Left ventricle myocardium inferior (tissue), 1 donor: Measurements from ENCODE around the gene ZFP1. TPM values are rescaled to one million over a fixed set of nuclear protein-coding genes. Genes with fewer than 3 reads are reported as not detected.
A peak's percentile ranks its signal among the peaks of the same experiment; 100 is the strongest.

Experiments used
- DNase-seq: peaks from one replicate; pipeline ENCODE4 v3.0.0-alpha.2; 2020
- H3K27ac ChIP-seq: fragments of 200-600 bp; replicated peaks from 2 replicates; pipeline ENCODE4 v1.8.0; 2021
- H3K27me3 ChIP-seq: fragments of 200-600 bp; 2 replicates; pipeline ENCODE4 v1.8.0; 2021; ENCODE audit warnings: low read depth
- H3K36me3 ChIP-seq: fragments of 200-600 bp; 2 replicates; pipeline ENCODE4 v1.8.0; 2021
- H3K4me1 ChIP-seq: fragments of 200-600 bp; 2 replicates; pipeline ENCODE4 v1.8.0; 2021
- H3K4me3 ChIP-seq: fragments of 200-600 bp; 2 replicates; pipeline ENCODE4 v1.8.0; 2021; ENCODE audit warnings: mild to moderate bottlenecking, moderate library complexity
- H3K9me3 ChIP-seq: fragments of 200-600 bp; replicated peaks from 2 replicates; pipeline ENCODE4 v1.8.0; 2021
- intact Hi-C: fragments of 100-400 bp; cut with micrococcal nuclease; formaldehyde crosslinking; loops from one replicate; pipeline ENCODE4 v1.11.0; 2022
- total RNA-seq: library from RNA; stranded (reverse); fragmentation: NEBNext Ultra II Directional; extraction: Animal tissue kit (Norgen Biotek cat#: 25700); gene quantifications from one replicate; pipeline ENCODE4 v1.2.1, GENCODE V29; 2021
- TF ChIP-seq, protein P1 (sequence below): fragments of 200-600 bp; IDR thresholded peaks from 2 replicates; pipeline ENCODE4 v1.8.0; 2021; ENCODE audit warnings: antibody characterized with exemption, mild to moderate bottlenecking, borderline replicate concordance
- donor health status: DM: no; HTN: yes; CAD: no; lungs with severe emphysema.

Gene ZFP1
- total RNA-seq, 1 donor from 2014 or later = 6.7 TPM

DNA sequence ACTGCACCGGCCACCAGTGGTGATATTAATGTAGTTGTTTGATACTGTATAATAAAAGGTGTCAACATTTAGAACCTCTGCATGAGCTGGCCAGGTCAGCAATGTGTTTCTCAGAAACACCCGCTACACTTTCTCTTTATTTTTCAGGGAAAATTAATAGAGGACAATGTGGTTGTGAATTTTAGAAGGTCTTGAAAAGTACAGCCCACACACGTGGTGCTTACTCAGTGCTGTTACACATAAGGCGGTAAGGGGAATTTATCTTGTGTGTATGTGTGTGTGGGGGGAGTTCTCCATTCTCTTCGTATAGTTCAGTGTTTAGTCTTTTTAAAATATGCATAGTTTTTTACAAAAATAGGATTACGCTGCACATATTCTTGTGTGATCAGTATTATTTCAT lies 4.4 kb upstream of the ZFP1 start:
- H3K9me3 ChIP-seq = peaks cover 11% of the 10 kb centered on the region
- TF ChIP-seq, protein P1, sequence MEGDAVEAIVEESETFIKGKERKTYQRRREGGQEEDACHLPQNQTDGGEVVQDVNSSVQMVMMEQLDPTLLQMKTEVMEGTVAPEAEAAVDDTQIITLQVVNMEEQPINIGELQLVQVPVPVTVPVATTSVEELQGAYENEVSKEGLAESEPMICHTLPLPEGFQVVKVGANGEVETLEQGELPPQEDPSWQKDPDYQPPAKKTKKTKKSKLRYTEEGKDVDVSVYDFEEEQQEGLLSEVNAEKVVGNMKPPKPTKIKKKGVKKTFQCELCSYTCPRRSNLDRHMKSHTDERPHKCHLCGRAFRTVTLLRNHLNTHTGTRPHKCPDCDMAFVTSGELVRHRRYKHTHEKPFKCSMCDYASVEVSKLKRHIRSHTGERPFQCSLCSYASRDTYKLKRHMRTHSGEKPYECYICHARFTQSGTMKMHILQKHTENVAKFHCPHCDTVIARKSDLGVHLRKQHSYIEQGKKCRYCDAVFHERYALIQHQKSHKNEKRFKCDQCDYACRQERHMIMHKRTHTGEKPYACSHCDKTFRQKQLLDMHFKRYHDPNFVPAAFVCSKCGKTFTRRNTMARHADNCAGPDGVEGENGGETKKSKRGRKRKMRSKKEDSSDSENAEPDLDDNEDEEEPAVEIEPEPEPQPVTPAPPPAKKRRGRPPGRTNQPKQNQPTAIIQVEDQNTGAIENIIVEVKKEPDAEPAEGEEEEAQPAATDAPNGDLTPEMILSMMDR = no peak
- no peaks in the 10 kb centered on the region for H3K27me3 ChIP-seq
- H3K4me1 ChIP-seq = peaks cover 10% of the 10 kb centered on the region
- intact Hi-C loops = no loop called here
- no peaks in the 10 kb centered on the region for H3K36me3 ChIP-seq
- H3K27ac ChIP-seq = no peak overlapping the region
- no peak for DNase-seq
- no peak overlapping the region for H3K4me3 ChIP-seq

DNA sequence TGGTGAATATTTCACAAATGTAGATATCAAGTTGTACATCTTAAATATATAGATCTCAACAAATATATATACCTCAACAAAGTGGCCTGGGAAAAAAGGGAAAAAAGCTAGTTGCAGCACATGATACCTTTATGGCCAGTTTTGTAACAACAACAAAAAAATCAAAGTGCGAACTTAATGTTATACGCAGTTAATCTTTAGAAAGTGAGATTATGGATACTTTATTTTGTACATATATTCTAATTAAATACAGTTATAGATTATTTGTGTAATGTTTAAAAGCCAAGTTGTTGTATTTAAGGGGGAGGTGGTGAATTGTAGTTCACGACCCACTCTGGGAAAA lies 385 bp upstream of the ZFP1 start:
- Histone ChIP-seq H3K27ac (peak overlapping the region; percentile 96), H3K27me3 (no peaks in the 10 kb centered on the region), H3K4me3 (peak overlapping the region; percentile 89), H3K36me3 (peaks cover 22% of the 10 kb centered on the region), H3K9me3 (peaks cover 37% of the 10 kb centered on the region), H3K4me1 (peaks cover 21% of the 10 kb centered on the region)
- no peak for DNase-seq
- TF ChIP-seq, protein P1 = no peak
- intact Hi-C loops = no loop called here

DNA sequence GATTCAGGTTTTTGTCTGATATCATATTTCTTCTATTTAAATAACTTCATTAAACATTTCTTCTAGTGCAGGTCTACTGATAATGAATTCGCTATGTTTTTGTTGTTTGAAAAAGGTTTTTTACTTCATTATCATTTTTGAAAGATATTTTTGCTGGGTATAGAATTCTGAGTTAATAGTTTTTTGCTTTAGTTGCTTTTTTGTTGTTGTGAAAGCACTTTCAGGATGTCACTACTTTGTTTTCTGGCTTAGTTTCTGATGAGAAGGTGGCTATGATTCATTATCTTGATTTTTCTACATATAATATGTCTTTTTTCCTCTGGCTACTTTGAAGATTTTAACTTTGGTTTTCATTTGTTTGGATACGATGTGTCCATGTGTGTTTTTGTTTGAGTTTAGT lies 3.5 kb downstream of the ZFP1 start:
- DNase-seq = no peak
- Histone ChIP-seq H3K36me3 (peaks cover 48% of the 10 kb centered on the region), H3K9me3 (peaks cover 31% of the 10 kb centered on the region), H3K27me3 (no peaks in the 10 kb centered on the region), H3K4me3 (no peak overlapping the region), H3K27ac (no peak overlapping the region), H3K4me1 (peaks cover 21% of the 10 kb centered on the region)
- intact Hi-C loops = no loop called here
- TF ChIP-seq, protein P1 = no peak

DNA sequence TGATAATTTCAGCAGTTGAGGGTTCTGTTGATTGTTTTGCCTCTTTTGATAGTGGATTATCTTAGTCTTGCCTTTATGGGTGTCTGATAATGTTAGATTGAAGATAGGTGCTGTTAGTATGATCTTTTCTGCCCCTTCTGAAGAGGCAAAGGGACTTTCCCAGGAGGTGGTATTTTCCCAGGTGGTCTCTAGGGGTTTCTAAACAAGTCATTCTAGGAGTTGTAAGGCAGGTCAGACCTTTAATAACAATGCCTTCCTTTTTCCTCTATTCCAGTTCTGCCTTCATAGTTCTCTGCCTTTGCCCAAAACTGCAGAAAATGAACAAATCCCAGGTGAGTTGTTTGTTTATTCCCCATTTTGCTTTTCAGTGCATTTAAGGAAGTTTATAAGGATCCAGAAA lies 4.3 kb downstream of the ZFP1 start:
- no peak overlapping the region for H3K4me3 ChIP-seq
- no peak overlapping the region for H3K27ac ChIP-seq
- no peak for DNase-seq
- peaks cover 31% of the 10 kb centered on the region for H3K9me3 ChIP-seq
- H3K4me1 ChIP-seq = peaks cover 21% of the 10 kb centered on the region
- peaks cover 48% of the 10 kb centered on the region for H3K36me3 ChIP-seq
- TF ChIP-seq, protein P1 = no peak
- no peaks in the 10 kb centered on the region for H3K27me3 ChIP-seq
- intact Hi-C loops = no loop called here

DNA sequence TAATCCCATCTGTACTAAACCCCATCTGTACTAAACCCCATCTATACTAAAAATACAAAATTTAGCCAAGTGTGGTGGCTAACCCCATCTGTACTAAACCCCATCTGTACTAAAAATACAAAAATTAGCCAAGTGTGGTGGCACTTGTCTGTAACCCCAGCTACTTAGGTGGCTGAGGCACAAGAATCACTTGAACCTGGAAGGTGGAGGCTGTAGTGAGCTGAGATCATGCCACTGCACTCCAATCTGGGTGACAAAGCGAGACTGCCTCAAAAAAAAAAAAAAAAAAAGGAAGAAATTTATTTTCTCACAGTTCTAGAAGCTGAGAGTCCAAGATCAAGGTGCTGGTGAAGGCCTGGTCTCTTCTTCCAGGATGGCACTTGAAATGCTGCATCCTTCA lies 12.1 kb downstream of the ZFP1 start:
- H3K4me3 ChIP-seq = no peak overlapping the region
- peaks cover 15% of the 10 kb centered on the region for H3K36me3 ChIP-seq
- no peak overlapping the region for H3K27ac ChIP-seq
- TF ChIP-seq, protein P1 = no peak
- intact Hi-C loops = no loop called here
- no peak for DNase-seq
- H3K9me3 ChIP-seq = peaks cover 3% of the 10 kb centered on the region
- no peaks in the 10 kb centered on the region for H3K27me3 ChIP-seq
- H3K4me1 ChIP-seq = no peaks in the 10 kb centered on the region
